BLaER1 treated with 17β-estradiol and CSF1 and Interleukin-3, amounts not matched to agents 10 nM and 100 nM (cell line): ENCODE data around the gene FKBP5.
A peak's percentile ranks its signal among the peaks of the same experiment; 100 is the strongest.

Source experiments
- H3K27ac ChIP-seq, 11 experiments: shearing (Covaris generic); formaldehyde crosslinking; 2 replicates each; pipeline ENCODE4 v1.8.1; 2022
- H3K27me3 ChIP-seq, 11 experiments: shearing (Covaris generic); formaldehyde crosslinking; 2 replicates each; pipeline ENCODE4 v1.8.1; 2022
- H3K36me3 ChIP-seq, 11 experiments: shearing (Covaris generic); formaldehyde crosslinking; 2 replicates each; pipeline ENCODE4 v1.8.1; 2022
- H3K4me1 ChIP-seq, 10 experiments: shearing (Covaris generic); formaldehyde crosslinking; 2 replicates each; pipeline ENCODE4 v1.8.1; 2022
- H3K4me2 ChIP-seq, 11 experiments: shearing (Covaris generic); formaldehyde crosslinking; 2 replicates each; pipeline ENCODE4 v1.8.1; 2022
- H3K4me3 ChIP-seq, 10 experiments: shearing (Covaris generic); formaldehyde crosslinking; 2 replicates each; pipeline ENCODE4 v1.8.1; 2022
- H3K9ac ChIP-seq, 11 experiments: shearing (Covaris generic); formaldehyde crosslinking; 2 replicates each; pipeline ENCODE4 v1.8.1; 2022
- H3K9me3 ChIP-seq, 11 experiments: shearing (Covaris generic); formaldehyde crosslinking; replicated peaks in 1 of 11; 2 replicates each; pipeline ENCODE4 v1.8.1; 2022
- H4K20me1 ChIP-seq, 11 experiments: shearing (Covaris generic); formaldehyde crosslinking; 2 replicates each; pipeline ENCODE4 v1.8.1; 2022
- Cebpa-rat ChIP-seq, 11 experiments: shearing (Covaris generic); IDR thresholded peaks; 2 replicates each; pipeline ENCODE4 v1.8.1; 2022

FKBP5 gene

DNA sequence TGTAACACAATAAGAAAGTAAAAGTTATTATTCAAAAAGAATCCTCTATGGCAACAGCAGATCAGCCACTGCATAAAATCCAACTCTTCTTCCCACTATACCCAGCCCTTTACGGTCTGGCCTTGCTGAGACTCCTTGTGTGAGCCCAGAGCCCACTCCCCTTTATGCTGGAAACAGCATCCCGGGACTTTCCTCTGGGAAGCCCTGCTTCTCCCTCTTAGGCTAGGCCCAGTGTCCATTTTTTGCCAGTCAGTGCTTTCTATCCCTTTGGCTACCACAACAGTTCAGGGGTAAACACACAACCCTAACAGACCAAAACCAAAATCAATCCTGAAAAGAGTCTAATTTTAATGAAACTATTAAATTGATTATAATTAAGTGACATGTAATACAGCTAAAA lies 20.6 kb downstream of the FKBP5 start:
- Histone ChIP-seq H3K9me3 (peaks cover 0 to 6% (median 0%) of the 10 kb centered on the region in 11 experiments; a peak in 2 of 22 replicates), H3K4me3 (peak overlapping the region in 4 of 10 experiments; percentile 21 to 42 (median 36); a peak in 7 of 20 replicates), H3K4me1 (peaks cover 49 to 80% (median 66%) of the 10 kb centered on the region in 10 experiments), H3K4me2 (peak overlapping the region; percentile 61 to 99 (median 83)), H4K20me1 (peaks cover 0 to 15% (median 0%) of the 10 kb centered on the region in 11 experiments; a peak in 7 of 22 replicates), H3K27me3 (no peaks in the 10 kb centered on the region), H3K9ac (peak overlapping the region; percentile 53 to 78 (median 68); a peak in 21 of 22 replicates), H3K36me3 (peaks cover 0 to 16% (median 0%) of the 10 kb centered on the region in 11 experiments; a peak in 4 of 22 replicates), H3K27ac (peak overlapping the region; percentile 68 to 86 (median 83))
- TF ChIP-seq Cebpa-rat (IDR thresholded peaks at IDR 0.05), result no peak

DNA sequence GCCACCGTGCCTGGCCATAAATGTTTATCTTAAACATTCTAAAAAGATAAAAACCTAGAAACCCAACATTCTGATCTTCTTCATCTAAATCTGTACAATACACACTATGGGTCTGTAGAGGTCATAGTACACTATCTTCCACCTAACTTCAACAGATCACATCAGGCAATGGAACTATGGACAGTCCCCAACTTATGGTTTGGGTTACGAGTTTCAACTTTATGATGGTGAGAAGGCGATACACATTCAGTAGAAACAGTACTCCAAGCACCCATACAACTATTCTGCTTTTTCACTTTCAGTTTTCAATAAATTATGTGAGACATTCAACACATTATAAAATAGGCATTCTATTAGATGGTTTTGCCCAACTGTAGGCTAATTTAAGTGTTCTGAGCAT lies 23.1 kb downstream of the FKBP5 start:
- peaks cover 0 to 6% (median 0%) of the 10 kb centered on the region in 11 experiments; a peak in 2 of 22 replicates for H3K9me3 ChIP-seq
- H3K4me2 ChIP-seq, result peak overlapping the region in 3 of 11 experiments; percentile 13 to 60 (median 20); a peak in 2 of 22 replicates
- peaks cover 45 to 73% (median 63%) of the 10 kb centered on the region in 10 experiments for H3K4me1 ChIP-seq
- H3K27me3 ChIP-seq, result no peaks in the 10 kb centered on the region
- no peak overlapping the region for H3K27ac ChIP-seq
- H3K9ac ChIP-seq, result no peak overlapping the region
- no peak for TF ChIP-seq Cebpa-rat (IDR thresholded peaks at IDR 0.05)
- H4K20me1 ChIP-seq, result peaks cover 0 to 17% (median 0%) of the 10 kb centered on the region in 11 experiments; a peak in 7 of 22 replicates
- no peak overlapping the region for H3K4me3 ChIP-seq
- H3K36me3 ChIP-seq, result 0 out of 22 replicates have a peak, but pooled peaks cover 0 to under 1% (median 0%) of the 10 kb centered on the region in 11 experiments

DNA sequence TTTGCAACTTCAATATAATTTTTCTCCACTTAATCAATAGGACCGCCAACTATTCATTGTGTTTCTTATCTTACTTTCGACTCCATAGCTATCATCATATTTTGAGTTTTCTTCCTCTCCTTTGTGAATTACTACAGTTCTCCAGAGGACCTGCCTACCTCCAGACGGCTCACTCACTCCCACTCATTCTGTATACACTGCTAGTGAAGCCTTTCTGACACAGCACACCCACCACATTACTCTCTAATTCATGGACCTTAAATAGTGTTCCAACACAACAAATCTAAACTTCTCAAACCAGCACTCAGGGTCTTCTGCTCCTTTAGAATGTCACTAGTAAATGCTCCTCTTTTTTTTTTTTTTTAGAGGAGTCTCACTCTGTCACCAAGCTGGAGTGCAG lies 23.8 kb downstream of the FKBP5 start:
- peaks cover 41 to 66% (median 58%) of the 10 kb centered on the region in 10 experiments for H3K4me1 ChIP-seq
- TF ChIP-seq Cebpa-rat (IDR thresholded peaks at IDR 0.05), result no peak
- H3K36me3 ChIP-seq, result no peaks in the 10 kb centered on the region
- H3K9me3 ChIP-seq, result peaks cover 0 to 6% (median 0%) of the 10 kb centered on the region in 11 experiments; a peak in 2 of 22 replicates
- no peaks in the 10 kb centered on the region for H3K27me3 ChIP-seq
- peak overlapping the region in 8 of 11 experiments; percentile 1 to 60 (median 26); a peak in 11 of 22 replicates for H3K4me2 ChIP-seq
- no peak overlapping the region for H3K4me3 ChIP-seq
- peaks cover 0 to 17% (median 0%) of the 10 kb centered on the region in 11 experiments; a peak in 7 of 22 replicates for H4K20me1 ChIP-seq
- no peak overlapping the region for H3K27ac ChIP-seq
- no peak overlapping the region for H3K9ac ChIP-seq

DNA sequence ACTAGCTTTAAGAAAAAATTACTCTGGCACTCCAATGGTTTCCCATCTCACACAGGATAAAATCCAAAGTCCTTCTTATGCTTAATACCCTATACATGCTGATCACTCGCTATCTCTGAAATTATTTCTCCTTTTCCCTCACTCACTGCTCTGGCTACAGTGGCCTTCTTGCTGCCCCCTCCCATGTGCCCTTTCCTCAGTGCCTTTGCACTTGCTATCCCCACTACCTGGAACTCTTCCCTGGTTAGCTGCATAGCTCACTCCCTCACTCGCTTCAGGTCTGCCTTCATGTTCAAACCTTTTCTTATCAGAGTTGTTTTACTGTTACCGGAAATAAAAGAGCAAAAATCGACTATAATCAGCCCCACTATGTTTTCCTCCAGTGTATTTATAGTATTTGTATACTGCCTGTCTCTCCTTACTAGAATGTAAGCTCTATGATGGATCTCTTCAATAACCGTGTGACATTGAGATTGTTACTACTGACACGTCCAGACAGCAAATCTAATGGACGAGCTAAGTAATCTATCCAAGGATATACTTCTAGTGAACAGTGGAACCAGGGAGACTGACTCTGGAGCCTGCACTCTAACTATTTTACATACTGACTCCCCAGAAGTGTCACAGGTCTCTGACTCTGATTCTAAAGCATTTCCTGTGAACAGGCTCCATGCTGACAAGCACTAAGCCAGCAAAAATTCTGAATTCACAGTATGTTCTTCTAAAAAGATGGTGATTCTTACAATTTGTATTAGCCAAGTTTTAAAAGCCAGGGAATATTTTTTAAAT lies 25.1 kb downstream of the FKBP5 start:
- Histone ChIP-seq H3K27ac (peak overlapping the region in 3 of 11 experiments; percentile 0 to 35 (median 3); a peak in 4 of 22 replicates), H3K4me1 (peaks cover 33 to 56% (median 45%) of the 10 kb centered on the region in 10 experiments), H3K36me3 (no peaks in the 10 kb centered on the region), H3K4me2 (peak overlapping the region in 10 of 11 experiments; percentile 1 to 60 (median 29); a peak in 16 of 22 replicates), H3K9me3 (peaks cover 0 to 6% (median 0%) of the 10 kb centered on the region in 11 experiments; a peak in 2 of 22 replicates), H3K9ac (peak overlapping the region in 2 of 11 experiments; percentile 24 to 49; a peak in 3 of 22 replicates), H3K27me3 (no peaks in the 10 kb centered on the region), H3K4me3 (no peak overlapping the region), H4K20me1 (peaks cover 0 to 17% (median 0%) of the 10 kb centered on the region in 11 experiments; a peak in 7 of 22 replicates)
- TF ChIP-seq Cebpa-rat (IDR thresholded peaks at IDR 0.05), result no peak

DNA sequence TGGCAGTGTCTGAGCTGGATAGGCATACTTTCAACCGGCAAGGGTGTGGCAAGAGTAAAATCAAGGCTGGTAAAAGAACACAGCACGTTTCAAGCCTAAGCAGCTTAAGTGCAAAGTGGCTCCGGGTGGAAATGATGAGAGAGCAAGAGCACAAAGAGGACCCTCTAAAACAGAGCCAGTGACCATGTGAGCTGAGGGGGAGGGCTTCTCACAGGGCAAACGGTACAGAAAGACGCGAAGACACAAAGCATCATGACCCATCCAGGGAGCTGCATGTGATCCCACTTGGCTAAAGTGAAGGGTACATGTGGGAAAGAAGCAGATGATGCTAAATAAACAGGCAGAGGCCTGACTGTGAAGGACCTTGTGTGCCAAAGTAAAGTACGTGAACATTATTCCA lies 25.7 kb downstream of the FKBP5 start:
- no peak for TF ChIP-seq Cebpa-rat (IDR thresholded peaks at IDR 0.05)
- peak overlapping the region in 1 of 11 experiments; percentile 60; a peak in 3 of 22 replicates for H3K4me2 ChIP-seq
- H3K4me1 ChIP-seq, result peaks cover 27 to 51% (median 39%) of the 10 kb centered on the region in 10 experiments
- no peak overlapping the region for H3K4me3 ChIP-seq
- H3K9me3 ChIP-seq, result peaks cover 0 to 6% (median 0%) of the 10 kb centered on the region in 11 experiments; a peak in 2 of 22 replicates
- peaks cover 0 to 17% (median 0%) of the 10 kb centered on the region in 11 experiments; a peak in 7 of 22 replicates for H4K20me1 ChIP-seq
- 0 out of 22 replicates have a peak overlapping the region, but pooled peaks of 1 of the 11 experiments have one; percentile 25 for H3K9ac ChIP-seq
- peak overlapping the region in 1 of 11 experiments; percentile 35; a peak in 1 of 22 replicates for H3K27ac ChIP-seq
- H3K27me3 ChIP-seq, result no peaks in the 10 kb centered on the region
- no peaks in the 10 kb centered on the region for H3K36me3 ChIP-seq

DNA sequence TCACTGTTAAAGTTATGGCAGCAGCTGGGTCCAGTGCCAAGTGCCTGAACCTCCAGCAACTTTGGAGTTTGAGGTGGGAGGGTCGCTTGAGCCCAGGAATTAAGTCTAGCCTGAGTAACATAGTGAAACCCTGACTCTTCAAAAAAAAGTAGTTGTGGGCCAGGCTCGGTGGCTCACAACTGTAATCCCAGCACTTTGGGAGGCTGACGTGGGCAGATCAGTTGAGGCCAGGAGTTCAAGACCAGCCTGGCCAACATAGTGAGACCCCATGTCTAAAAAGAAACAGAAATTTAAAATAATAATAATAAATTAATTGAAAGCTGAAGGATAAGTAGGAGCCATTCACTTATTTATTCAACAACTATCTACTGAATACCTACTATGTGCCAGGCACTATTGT lies 33.8 kb downstream of the FKBP5 start:
- no peak overlapping the region for H3K4me2 ChIP-seq
- H3K4me1 ChIP-seq, result no peaks in the 10 kb centered on the region
- peaks cover 8 to 29% (median 20%) of the 10 kb centered on the region in 11 experiments; a peak in 17 of 22 replicates for H3K36me3 ChIP-seq
- peaks cover 0 to 4% (median 0%) of the 10 kb centered on the region in 11 experiments; a peak in 4 of 22 replicates for H4K20me1 ChIP-seq
- no peak overlapping the region for H3K9ac ChIP-seq
- no peaks in the 10 kb centered on the region for H3K27me3 ChIP-seq
- no peak for TF ChIP-seq Cebpa-rat (IDR thresholded peaks at IDR 0.05)
- H3K27ac ChIP-seq, result no peak overlapping the region
- H3K4me3 ChIP-seq, result no peak overlapping the region
- H3K9me3 ChIP-seq, result peaks cover 11 to 37% (median 29%) of the 10 kb centered on the region in 11 experiments

DNA sequence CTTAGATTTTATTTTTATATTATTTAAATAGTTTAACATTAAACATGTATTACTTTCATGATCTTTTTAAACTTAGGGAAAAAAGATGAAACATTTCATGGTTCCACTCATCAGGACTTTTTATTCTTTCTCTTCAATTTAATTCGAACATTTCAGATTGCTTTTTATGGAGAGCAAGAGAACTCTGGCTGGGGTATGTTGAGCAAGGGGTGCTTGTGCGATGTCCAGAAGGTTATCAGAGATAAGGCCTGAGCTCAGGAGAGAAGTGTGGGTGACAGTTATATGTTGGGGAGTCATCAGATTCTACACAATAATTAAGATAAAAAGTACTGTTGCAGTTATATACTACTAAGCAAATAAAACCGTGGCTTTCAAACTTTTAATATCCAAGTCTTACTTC lies 37.5 kb downstream of the FKBP5 start:
- no peak for TF ChIP-seq Cebpa-rat (IDR thresholded peaks at IDR 0.05)
- H4K20me1 ChIP-seq, result peaks cover 0 to 15% (median 6%) of the 10 kb centered on the region in 11 experiments; a peak in 7 of 22 replicates
- no peak overlapping the region for H3K27ac ChIP-seq

DNA sequence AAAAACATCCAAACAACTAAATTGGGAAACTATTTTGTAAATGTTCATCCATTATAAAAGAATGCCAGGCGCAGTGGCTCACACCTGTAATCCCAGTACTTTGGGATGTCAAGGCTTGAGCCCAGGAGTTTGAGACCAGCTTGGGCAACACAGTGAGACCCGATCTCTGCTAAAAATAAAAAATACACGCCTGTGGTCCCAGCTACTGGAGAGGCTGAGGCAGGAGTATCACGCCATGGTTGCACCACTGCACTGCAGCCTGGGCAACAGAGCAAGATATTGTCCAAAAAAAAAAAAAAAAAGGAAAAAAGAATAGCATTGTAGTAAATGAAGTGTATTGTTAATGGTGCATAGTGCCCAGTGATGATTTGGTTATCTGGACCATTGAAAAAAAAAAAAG lies 38.7 kb downstream of the FKBP5 start:
- H3K4me3 ChIP-seq, result no peak overlapping the region
- H3K4me2 ChIP-seq, result no peak overlapping the region
- H3K9ac ChIP-seq, result no peak overlapping the region
- H3K27me3 ChIP-seq, result no peaks in the 10 kb centered on the region
- H3K36me3 ChIP-seq, result peaks cover 10 to 40% (median 23%) of the 10 kb centered on the region in 11 experiments; a peak in 20 of 22 replicates
- TF ChIP-seq Cebpa-rat (IDR thresholded peaks at IDR 0.05), result no peak
- H3K9me3 ChIP-seq, result peaks cover 11 to 30% (median 28%) of the 10 kb centered on the region in 11 experiments
- H4K20me1 ChIP-seq, result peaks cover 0 to 15% (median 6%) of the 10 kb centered on the region in 11 experiments; a peak in 7 of 22 replicates
- peaks cover 0 to 7% (median 0%) of the 10 kb centered on the region in 10 experiments; a peak in 1 of 20 replicates for H3K4me1 ChIP-seq
- H3K27ac ChIP-seq, result no peak overlapping the region

More for the DNA sequence above, 37.5 kb downstream of the FKBP5 start:
- Histone ChIP-seq H3K9me3 (peaks cover 11 to 32% (median 28%) of the 10 kb centered on the region in 11 experiments), H3K4me2 (no peak overlapping the region), H3K9ac (no peak overlapping the region), H3K4me3 (no peak overlapping the region), H3K36me3 (peaks cover 8 to 29% (median 17%) of the 10 kb centered on the region in 11 experiments; a peak in 17 of 22 replicates), H3K27me3 (no peaks in the 10 kb centered on the region), H3K4me1 (peaks cover 0 to 7% (median 0%) of the 10 kb centered on the region in 10 experiments; a peak in 1 of 20 replicates)
